Mucosa of gallbladder (tissue), 1 donor: Measurements from ENCODE around the gene DHRSX. TPM values are rescaled to one million over a fixed set of nuclear protein-coding genes. Genes with fewer than 3 reads are reported as not detected.
"Not testable (repeated sequence)": the region's sequence is repeated elsewhere in the genome, so short reads cannot be mapped to it uniquely, and the experiment has no call there.

Experiments used
- DNase-seq: peaks from one replicate; pipeline ENCODE4 v3.0.0-alpha.2; 2020; ENCODE audit warnings: low spot score
- total RNA-seq: library from RNA; stranded (reverse); gene quantifications from one replicate; pipeline ENCODE4 v1.2.1, GENCODE V29; 2021
- donor health status: DM: no; HTN: no; CAD: no.

The DHRSX gene
- total RNA-seq, 1 donor from 2014 or later: 61.4 TPM

GRCh38 chrX:2224161-2224560 is 276.6 kb downstream of the DHRSX start:
- DNase-seq: no peak

GRCh38 chrX:2220829-2221567 is 279.8 kb downstream of the DHRSX start:
- DNase-seq: no peak

- DNase-seq: no peak
Measured at GRCh38 chrX:2220296-2220695, 280.5 kb downstream of the DHRSX start.

GRCh38 chrX:2214138-2214823 is 286.5 kb downstream of the DHRSX start:
- not testable (repeated sequence) for DNase-seq

GRCh38 chrX:2211667-2212066 is 289.1 kb downstream of the DHRSX start:
- not testable (repeated sequence) for DNase-seq

DNA sequence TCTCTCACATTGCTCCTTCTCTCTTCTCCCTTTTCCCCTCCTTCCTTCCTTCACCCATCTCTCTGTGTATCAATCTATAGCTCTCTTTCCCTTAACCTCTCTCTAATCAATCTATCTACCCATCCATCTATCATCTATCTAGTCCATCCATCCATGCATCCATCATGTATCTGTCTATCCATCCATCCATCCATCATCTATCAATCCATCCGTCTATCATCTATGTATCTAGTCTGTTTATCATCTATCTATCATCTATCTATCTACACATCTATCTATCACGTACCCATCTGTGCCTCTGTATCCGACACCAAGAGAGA is 307.5 kb downstream of the DHRSX start:
- no peak for DNase-seq

- no peak for DNase-seq
Measured at GRCh38 chrX:2192584-2193272, 308.0 kb downstream of the DHRSX start.

DNA sequence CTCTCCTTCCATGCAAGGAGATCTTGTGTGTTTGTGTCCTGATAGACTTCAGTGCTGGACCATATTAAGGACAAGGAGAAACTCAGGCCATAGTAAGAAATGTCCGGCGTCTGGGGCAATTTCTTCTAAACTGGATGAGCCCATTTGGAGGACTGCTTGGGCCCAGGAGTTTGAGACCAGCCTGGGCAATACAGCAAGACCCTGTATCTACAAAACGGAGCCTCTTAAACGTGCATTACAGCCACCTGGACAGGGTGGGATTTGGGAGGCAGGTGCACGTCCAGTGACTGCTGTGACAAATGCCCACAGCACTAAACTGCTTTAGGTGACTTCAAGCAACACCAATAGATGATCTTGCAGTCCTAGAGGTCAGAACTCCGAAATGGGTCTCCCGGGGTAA is 311.9 kb downstream of the DHRSX start:
- DNase-seq: no peak

DNA sequence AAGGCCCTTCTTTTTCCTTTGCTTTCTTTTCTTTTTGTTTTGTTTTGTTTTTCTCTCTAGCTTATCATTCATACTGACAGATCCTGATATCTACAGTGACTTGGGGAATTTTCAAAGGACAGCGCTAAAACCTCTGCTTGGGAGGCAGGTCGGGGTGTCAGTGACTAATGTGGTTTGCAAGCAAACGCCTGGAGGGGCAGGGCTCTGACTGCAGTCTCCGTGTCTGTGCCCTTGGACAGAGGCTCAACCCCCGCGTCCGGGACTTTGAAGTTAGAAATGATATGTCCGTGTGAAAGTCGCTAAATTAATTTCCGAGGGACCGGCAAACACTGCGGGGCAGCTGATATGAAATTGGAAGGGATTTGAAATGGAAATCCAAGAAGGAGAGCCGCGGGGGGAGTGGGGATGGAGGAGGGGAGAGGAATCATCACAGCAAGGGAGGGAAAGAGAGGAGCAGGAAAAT is 312.4 kb downstream of the DHRSX start:
- DNase-seq: no peak

DNA sequence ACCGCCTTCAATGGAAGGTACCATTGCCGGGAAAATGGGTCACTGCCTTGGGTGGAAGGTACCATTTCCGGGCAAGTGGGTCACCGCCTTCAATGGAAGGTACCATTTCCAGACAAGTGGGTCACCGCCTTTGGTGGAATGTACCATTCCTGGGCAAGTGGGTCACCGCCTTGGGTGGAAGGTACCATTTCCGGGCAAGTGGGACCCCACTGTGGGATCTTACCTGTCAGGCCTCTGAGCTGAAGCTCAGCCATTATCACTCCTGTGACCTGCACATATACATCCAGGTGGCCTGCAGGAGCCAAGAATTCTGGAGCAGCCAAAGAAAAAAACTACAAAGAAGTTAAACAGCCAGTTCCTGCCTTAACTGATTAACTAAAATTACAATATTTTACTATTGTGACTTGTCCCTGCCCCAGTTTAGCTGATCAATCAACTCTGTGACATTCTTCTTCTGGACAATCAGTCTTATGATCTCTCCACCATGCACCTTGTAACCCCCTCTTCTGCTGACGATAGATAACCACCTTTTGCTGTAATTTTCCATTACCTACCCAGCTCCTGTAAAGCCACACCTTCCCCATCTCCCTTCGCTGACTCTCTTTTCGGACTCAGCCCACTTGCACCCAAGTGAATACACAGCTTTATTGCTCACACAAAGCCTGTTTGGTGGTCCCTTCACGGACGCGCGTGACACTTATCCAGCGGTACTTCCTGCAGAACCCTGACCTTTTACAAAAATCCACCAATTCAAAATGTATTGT is 313.2 kb downstream of the DHRSX start:
- DNase-seq: no peak

DNA sequence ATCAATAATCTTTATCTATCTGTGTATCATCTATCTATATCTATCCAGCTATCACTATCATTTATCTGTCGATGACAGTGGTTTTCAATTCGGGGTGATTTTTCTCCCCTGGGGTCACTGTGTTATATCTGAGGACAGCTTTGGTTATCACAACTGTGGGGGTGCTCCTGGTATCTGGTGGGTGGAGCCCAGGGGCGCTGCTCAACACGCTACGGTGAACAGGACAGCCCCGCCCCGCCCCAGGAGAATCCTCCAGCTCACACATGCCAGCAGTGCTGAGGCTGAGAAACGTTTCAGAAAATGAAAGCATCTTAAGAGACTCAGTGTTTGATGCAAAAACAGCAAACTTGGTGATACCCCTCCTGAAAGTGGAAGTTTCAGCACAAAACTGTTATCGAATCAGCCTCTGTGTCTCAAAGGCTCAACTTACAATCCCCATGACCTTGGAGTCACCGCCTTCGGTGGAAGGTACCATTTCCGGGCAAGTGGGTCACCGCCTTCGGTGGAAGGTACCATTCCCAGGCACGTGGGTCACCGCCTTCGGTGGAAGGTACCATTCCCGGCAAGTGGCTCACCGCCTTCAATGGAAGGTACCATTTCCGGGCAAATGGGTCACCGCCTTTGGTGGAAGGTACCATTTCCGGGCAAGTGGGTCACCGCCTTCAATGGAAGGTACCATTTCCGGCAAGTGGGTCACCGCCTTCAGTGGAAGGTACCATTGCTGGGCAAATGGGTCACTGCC is 315.3 kb downstream of the DHRSX start:
- no peak for DNase-seq

- DNase-seq: no peak
Measured at GRCh38 chrX:2184089-2184488, 316.7 kb downstream of the DHRSX start.

DNA sequence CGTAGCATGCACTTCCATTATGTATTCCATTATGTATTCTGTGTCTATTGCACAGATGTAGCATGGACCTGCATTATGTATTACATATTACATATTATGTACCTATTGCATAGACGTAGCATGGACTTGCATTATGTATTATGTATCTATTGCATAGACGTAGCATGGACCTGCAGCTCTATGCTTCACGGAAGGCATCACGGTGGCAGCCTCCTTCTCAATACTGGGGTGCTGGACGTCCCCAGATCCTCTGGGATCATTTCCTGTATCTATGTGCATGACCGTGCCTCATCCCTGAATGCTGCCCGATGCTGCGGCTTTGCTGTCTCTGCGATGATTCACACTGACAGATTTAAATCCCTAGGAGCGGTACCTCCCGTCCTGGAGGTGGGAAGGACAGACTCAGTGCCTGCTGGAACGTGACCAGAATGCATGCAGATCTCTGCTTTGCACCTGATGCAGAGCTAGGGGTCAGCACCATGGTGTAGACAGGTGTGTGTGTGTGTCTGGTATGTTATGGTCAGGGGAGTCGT is 317.5 kb downstream of the DHRSX start:
- DNase-seq: no peak

GRCh38 chrX:2177541-2177940 is 323.2 kb downstream of the DHRSX start:
- no peak for DNase-seq

DNA sequence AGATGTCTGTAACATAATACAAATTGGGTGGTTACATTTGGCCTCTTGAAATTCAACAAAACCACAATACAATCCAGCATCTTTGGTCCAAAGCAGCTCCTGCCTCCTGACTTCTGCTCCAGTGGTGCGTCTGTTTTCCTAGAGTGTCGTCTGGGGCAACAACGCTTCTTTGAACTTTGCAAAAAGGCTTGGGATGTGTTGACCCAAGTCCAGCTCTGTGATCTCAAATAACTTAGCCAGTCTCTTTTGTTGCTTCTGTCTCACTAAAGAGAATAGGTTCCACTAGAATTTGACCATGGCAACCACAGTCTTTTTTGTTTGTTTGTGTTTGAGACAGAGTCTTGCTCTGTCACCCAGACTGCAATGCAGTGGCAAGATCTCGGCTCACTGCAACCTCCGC is 324.0 kb downstream of the DHRSX start:
- no peak for DNase-seq

GRCh38 chrX:2176274-2176673 is 324.5 kb downstream of the DHRSX start:
- DNase-seq: no peak

- no peak for DNase-seq
Measured at GRCh38 chrX:2172359-2172758, 328.4 kb downstream of the DHRSX start.
